Measurements from ENCODE around the gene GPC6.

GPC6 gene

DNA sequence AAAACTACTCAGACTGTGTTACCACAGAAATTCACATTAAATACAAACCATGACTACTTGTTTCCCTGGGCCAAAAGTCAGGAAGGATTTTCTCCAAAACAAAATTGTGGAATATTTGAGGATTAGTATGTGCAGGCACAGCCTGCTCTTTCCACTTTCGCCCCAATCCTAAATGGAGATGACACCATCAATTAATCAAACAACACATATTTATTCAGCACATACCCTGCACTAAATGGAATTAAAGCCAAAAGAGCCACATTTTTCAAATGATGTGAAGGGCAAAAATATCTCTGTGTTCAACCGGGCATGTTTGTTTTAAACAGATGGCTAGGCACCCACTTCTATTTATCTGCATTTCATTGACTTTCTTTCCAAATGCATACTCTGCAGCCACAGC, 729.8 kb downstream of the GPC6 start:
- Histone ChIP-seq H2BK12ac (ENCODE audit: low read length) (no peak overlapping the region), H2AK5ac (ENCODE audit: low read depth, low read length) (no peak overlapping the region), H3K9me3 (replicated peaks in 1 of 2; ENCODE audit: control insufficient read depth in 2 of 2, insufficient read depth in 1 of 2, low read depth in 1 of 2, low read length in 2 of 2) (no peaks in the 10 kb centered on the region), H2AFZ (ENCODE audit: low read length) (no peak overlapping the region), H3K18ac (ENCODE audit: low read length) (no peak overlapping the region), H4K91ac (ENCODE audit: low read depth, low read length, poor library complexity) (no peak overlapping the region), H3K4me1 (ENCODE audit: control insufficient read depth in 2 of 2, insufficient read depth in 1 of 2, low read depth in 1 of 2, low read length in 2 of 2) (no peaks in the 10 kb centered on the region), H2BK120ac (ENCODE audit: low read depth, low read length) (no peak overlapping the region), H2BK15ac (ENCODE audit: low read length) (no peak overlapping the region), H4K8ac (ENCODE audit: low read depth, low read length) (no peak overlapping the region), H3K79me1 (ENCODE audit: low read depth, low read length) (no peaks in the 10 kb centered on the region), H3K36me3 (replicated peaks in 1 of 2; ENCODE audit: control insufficient read depth in 2 of 2, insufficient read depth in 2 of 2, low read length in 2 of 2) (no peaks in the 10 kb centered on the region), H3K27me3 (ENCODE audit: control insufficient read depth in 3 of 3, insufficient read depth in 3 of 3, low read depth in 1 of 3, low read length in 3 of 3) (no peaks in the 10 kb centered on the region), H3K9ac (ENCODE audit: low read depth, low read length, poor library complexity) (no peak overlapping the region), H3K23ac (ENCODE audit: low read depth, low read length, poor library complexity) (no peak overlapping the region), H3K4me2 (ENCODE audit: insufficient read depth, low read length, poor library complexity, severe bottlenecking) (no peak overlapping the region), H3K27ac (replicated peaks; ENCODE audit: low read length) (no peak overlapping the region), H3K14ac (ENCODE audit: low read length) (no peak overlapping the region), H3K4ac (ENCODE audit: low read length) (no peak overlapping the region), H2BK5ac (ENCODE audit: low read length) (no peak overlapping the region), H3K4me3 (ENCODE audit: low read length in 2 of 2) (no peak overlapping the region)
- no CpG with 5 or more reads among the region's 2 CpGs for WGBS, 2 donors (ENCODE audit: extremely low coverage in 2 of 2, insufficient read length in 2 of 2, insufficient replicate concordance in 1 of 2)
- no peak for DNase-seq (ENCODE audit: low spot score)

DNA sequence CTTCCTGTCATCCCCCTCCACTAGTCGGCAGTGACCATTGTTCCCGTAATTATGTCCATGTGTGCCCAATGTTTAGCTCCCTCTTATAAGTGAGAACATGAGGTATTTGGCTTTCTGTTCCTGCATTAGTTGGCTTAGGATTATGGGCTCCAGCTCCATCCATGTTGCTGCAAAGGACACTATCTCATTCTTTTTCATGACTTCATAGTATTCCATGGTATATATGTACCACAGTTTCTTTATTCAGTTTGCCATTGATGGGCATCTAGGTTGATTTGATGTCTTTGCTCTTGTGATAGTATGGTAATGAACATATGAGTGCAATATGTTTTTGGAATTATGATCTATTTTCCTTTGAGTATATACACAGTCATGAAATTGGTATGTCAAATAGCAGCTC, 730.8 kb downstream of the GPC6 start:
- Histone ChIP-seq H3K14ac (ENCODE audit: low read length) (no peak overlapping the region), H3K36me3 (replicated peaks in 1 of 2; ENCODE audit: control insufficient read depth in 2 of 2, insufficient read depth in 2 of 2, low read length in 2 of 2) (no peaks in the 10 kb centered on the region), H3K23ac (ENCODE audit: low read depth, low read length, poor library complexity) (no peak overlapping the region), H2AK5ac (ENCODE audit: low read depth, low read length) (no peak overlapping the region), H3K79me1 (ENCODE audit: low read depth, low read length) (no peaks in the 10 kb centered on the region), H3K4me3 (ENCODE audit: low read length in 2 of 2) (no peak overlapping the region), H3K4ac (ENCODE audit: low read length) (no peak overlapping the region), H3K18ac (ENCODE audit: low read length) (no peak overlapping the region), H4K91ac (ENCODE audit: low read depth, low read length, poor library complexity) (no peak overlapping the region), H4K8ac (ENCODE audit: low read depth, low read length) (no peak overlapping the region), H3K9ac (ENCODE audit: low read depth, low read length, poor library complexity) (no peak overlapping the region), H2BK12ac (ENCODE audit: low read length) (no peak overlapping the region), H3K27me3 (ENCODE audit: control insufficient read depth in 3 of 3, insufficient read depth in 3 of 3, low read depth in 1 of 3, low read length in 3 of 3) (no peaks in the 10 kb centered on the region), H3K9me3 (replicated peaks in 1 of 2; ENCODE audit: control insufficient read depth in 2 of 2, insufficient read depth in 1 of 2, low read depth in 1 of 2, low read length in 2 of 2) (no peaks in the 10 kb centered on the region), H2BK15ac (ENCODE audit: low read length) (no peak overlapping the region), H2BK5ac (ENCODE audit: low read length) (no peak overlapping the region), H2AFZ (ENCODE audit: low read length) (no peak overlapping the region), H3K4me2 (ENCODE audit: insufficient read depth, low read length, poor library complexity, severe bottlenecking) (no peak overlapping the region), H3K4me1 (ENCODE audit: control insufficient read depth in 2 of 2, insufficient read depth in 1 of 2, low read depth in 1 of 2, low read length in 2 of 2) (no peaks in the 10 kb centered on the region), H2BK120ac (ENCODE audit: low read depth, low read length) (no peak overlapping the region), H3K27ac (replicated peaks; ENCODE audit: low read length) (no peak overlapping the region)
- no peak for DNase-seq (ENCODE audit: low spot score)
- WGBS, 2 donors (ENCODE audit: extremely low coverage in 2 of 2, insufficient read length in 2 of 2, insufficient replicate concordance in 1 of 2), result no CpG with 5 or more reads among the region's 2 CpGs

DNA sequence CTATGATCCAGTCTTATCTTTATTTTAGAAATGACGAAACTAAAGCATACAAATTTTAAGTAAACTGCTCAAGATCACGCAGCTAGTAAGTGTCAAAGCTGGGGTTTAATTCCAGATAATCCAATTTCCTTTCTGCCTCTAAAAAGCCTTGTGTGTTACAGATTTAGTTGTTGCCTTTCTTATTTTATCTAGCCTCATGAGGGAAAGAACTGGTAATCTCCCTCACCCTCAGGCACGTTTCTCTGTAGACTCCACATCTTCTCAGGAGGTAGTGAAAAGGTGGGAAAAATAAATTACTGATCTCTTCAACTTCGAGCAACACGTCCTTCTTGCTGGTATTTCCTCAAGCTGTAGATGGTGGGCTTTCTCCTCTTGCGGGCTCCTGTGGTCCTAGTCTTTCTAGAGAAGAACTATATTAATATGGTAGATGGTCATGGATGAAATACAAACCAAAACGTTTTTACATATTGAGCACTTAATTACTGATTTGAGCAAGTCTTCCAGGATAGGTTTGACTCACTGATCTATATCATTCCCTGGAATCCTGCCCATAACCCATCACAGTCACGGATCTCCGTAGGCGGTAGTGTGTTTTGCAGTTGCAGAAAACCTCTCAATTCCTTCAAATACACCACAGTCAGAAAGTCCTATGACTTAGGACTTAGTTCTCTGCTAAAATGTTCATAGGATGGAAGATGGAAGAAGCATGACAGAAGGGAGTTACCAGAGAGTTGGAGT, 733.4 kb downstream of the GPC6 start:
- H3K9ac ChIP-seq (ENCODE audit: low read depth, low read length, poor library complexity), result no peak overlapping the region
- no peak overlapping the region for H2AFZ ChIP-seq (ENCODE audit: low read length)
- H2BK12ac ChIP-seq (ENCODE audit: low read length), result no peak overlapping the region
- no peaks in the 10 kb centered on the region for H3K79me1 ChIP-seq (ENCODE audit: low read depth, low read length)
- no peak overlapping the region for H2BK15ac ChIP-seq (ENCODE audit: low read length)
- H2BK5ac ChIP-seq (ENCODE audit: low read length), result no peak overlapping the region
- H4K91ac ChIP-seq (ENCODE audit: low read depth, low read length, poor library complexity), result no peak overlapping the region
- no peaks in the 10 kb centered on the region for H3K27me3 ChIP-seq (ENCODE audit: control insufficient read depth in 3 of 3, insufficient read depth in 3 of 3, low read depth in 1 of 3, low read length in 3 of 3)
- H4K8ac ChIP-seq (ENCODE audit: low read depth, low read length), result no peak overlapping the region
- no peak overlapping the region for H3K18ac ChIP-seq (ENCODE audit: low read length)
- no peak overlapping the region for H3K4ac ChIP-seq (ENCODE audit: low read length)
- no peak overlapping the region for H2AK5ac ChIP-seq (ENCODE audit: low read depth, low read length)
- no peak for DNase-seq (ENCODE audit: low spot score)
- H2BK120ac ChIP-seq (ENCODE audit: low read depth, low read length), result no peak overlapping the region
- no peak overlapping the region for H3K23ac ChIP-seq (ENCODE audit: low read depth, low read length, poor library complexity)
- H3K36me3 ChIP-seq (replicated peaks in 1 of 2; ENCODE audit: control insufficient read depth in 2 of 2, insufficient read depth in 2 of 2, low read length in 2 of 2), result no peaks in the 10 kb centered on the region
- H3K4me1 ChIP-seq (ENCODE audit: control insufficient read depth in 2 of 2, insufficient read depth in 1 of 2, low read depth in 1 of 2, low read length in 2 of 2), result peaks cover 0 to 4% of the 10 kb centered on the region in 2 donors
- H3K27ac ChIP-seq (replicated peaks; ENCODE audit: low read length), result no peak overlapping the region
- no peak overlapping the region for H3K4me3 ChIP-seq (ENCODE audit: low read length in 2 of 2)
- H3K9me3 ChIP-seq (replicated peaks in 1 of 2; ENCODE audit: control insufficient read depth in 2 of 2, insufficient read depth in 1 of 2, low read depth in 1 of 2, low read length in 2 of 2), result no peaks in the 10 kb centered on the region
- no peak overlapping the region for H3K4me2 ChIP-seq (ENCODE audit: insufficient read depth, low read length, poor library complexity, severe bottlenecking)
- no CpG with 5 or more reads among the region's 10 CpGs for WGBS, 2 donors (ENCODE audit: extremely low coverage in 2 of 2, insufficient read length in 2 of 2, insufficient replicate concordance in 1 of 2)
- no peak overlapping the region for H3K14ac ChIP-seq (ENCODE audit: low read length)

DNA sequence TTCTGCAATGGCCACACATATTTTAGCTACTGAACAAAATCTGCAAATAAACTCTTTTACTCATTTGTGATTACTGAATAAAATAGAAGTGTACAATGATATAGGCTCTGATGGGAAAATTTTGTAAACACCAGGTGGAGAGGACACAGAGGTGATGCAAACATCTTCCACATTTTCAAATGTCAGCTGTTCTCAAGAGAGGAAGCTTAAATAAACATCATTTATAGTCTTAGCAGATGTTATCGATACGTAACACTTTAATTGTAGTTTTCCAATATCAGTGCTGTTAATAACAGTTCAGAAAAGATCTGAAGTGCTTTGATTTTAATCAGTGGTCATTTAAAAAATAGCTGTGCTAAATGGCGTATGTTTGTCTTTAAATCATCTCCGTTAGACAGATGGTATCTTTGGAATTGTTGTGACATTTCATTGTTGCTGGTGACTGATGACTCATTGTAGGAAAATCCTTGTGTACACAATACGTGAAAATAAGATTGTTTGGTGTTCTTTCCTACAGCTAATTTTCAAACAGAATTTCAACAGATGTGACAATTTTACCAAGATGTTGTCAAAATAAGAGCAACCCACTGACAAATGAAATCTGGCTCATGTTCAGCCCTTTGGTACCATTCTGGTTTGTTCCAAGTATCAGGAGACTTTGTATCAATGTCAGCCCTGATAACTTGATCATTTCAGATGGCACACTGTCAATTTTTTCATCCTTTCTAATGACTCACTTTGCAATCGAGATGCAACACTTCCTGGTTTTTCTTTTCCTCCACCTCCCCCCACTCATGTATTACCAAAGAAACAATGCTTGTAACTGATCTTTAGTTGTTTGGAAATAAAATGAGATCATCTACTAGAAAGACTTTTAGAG, 736.9 kb downstream of the GPC6 start:
- no peak overlapping the region for H3K4me2 ChIP-seq (ENCODE audit: insufficient read depth, low read length, poor library complexity, severe bottlenecking)
- H3K23ac ChIP-seq (ENCODE audit: low read depth, low read length, poor library complexity), result no peak overlapping the region
- no peaks in the 10 kb centered on the region for H3K79me1 ChIP-seq (ENCODE audit: low read depth, low read length)
- DNase-seq (ENCODE audit: low spot score), result no peak
- H2BK15ac ChIP-seq (ENCODE audit: low read length), result no peak overlapping the region
- H2BK120ac ChIP-seq (ENCODE audit: low read depth, low read length), result no peak overlapping the region
- H2BK12ac ChIP-seq (ENCODE audit: low read length), result no peak overlapping the region
- H3K9ac ChIP-seq (ENCODE audit: low read depth, low read length, poor library complexity), result no peak overlapping the region
- no peak overlapping the region for H3K4ac ChIP-seq (ENCODE audit: low read length)
- H3K14ac ChIP-seq (ENCODE audit: low read length), result no peak overlapping the region
- no peak overlapping the region for H3K27ac ChIP-seq (replicated peaks; ENCODE audit: low read length)
- H2AFZ ChIP-seq (ENCODE audit: low read length), result no peak overlapping the region
- H3K36me3 ChIP-seq (replicated peaks in 1 of 2; ENCODE audit: control insufficient read depth in 2 of 2, insufficient read depth in 2 of 2, low read length in 2 of 2), result no peaks in the 10 kb centered on the region
- H2AK5ac ChIP-seq (ENCODE audit: low read depth, low read length), result no peak overlapping the region
- no peak overlapping the region for H4K8ac ChIP-seq (ENCODE audit: low read depth, low read length)
- no peak overlapping the region for H2BK5ac ChIP-seq (ENCODE audit: low read length)
- H4K91ac ChIP-seq (ENCODE audit: low read depth, low read length, poor library complexity), result no peak overlapping the region
- whole genome bisulfite sequencing, 2 donors (ENCODE audit: extremely low coverage in 2 of 2, insufficient read length in 2 of 2, insufficient replicate concordance in 1 of 2), result no CpG with 5 or more reads among the region's 6 CpGs
- H3K27me3 ChIP-seq (ENCODE audit: control insufficient read depth in 3 of 3, insufficient read depth in 3 of 3, low read depth in 1 of 3, low read length in 3 of 3), result no peaks in the 10 kb centered on the region
- no peak overlapping the region for H3K18ac ChIP-seq (ENCODE audit: low read length)
- no peak overlapping the region for H3K4me3 ChIP-seq (ENCODE audit: low read length in 2 of 2)
- peaks cover 0 to 4% of the 10 kb centered on the region in 2 donors for H3K4me1 ChIP-seq (ENCODE audit: control insufficient read depth in 2 of 2, insufficient read depth in 1 of 2, low read depth in 1 of 2, low read length in 2 of 2)
- no peaks in the 10 kb centered on the region for H3K9me3 ChIP-seq (replicated peaks in 1 of 2; ENCODE audit: control insufficient read depth in 2 of 2, insufficient read depth in 1 of 2, low read depth in 1 of 2, low read length in 2 of 2)

Measured in neuronal stem cell (in vitro differentiated cells).